Measurements from ENCODE around the gene TPPP. TPM values are rescaled to one million over a fixed set of nuclear protein-coding genes. Genes with fewer than 3 reads are reported as not detected.

Gene TPPP
- total RNA-seq, 1 experiment from 2014 or later, result 0.25 TPM

DNA sequence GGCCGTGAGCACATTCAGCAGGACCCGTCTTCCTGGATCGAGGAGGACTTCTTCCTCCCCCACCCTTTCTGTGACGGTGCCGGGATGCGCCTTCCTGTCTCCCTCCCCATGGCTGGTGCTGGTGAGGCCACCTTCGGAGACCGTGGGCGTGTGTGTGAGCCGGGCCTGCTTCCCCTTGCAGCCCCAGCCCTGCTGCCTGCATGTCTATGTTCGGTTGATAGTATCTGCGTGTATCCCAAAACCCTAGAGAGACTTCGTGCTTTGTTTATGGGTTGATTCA lies 68.3 kb downstream of the TPPP start:
- no peak for DNase-seq (ENCODE audit: low read depth)

- DNase-seq (ENCODE audit: low read depth), result no peak
Measured at GRCh38 chr5:624118-624950, 68.8 kb downstream of the TPPP start.

DNA sequence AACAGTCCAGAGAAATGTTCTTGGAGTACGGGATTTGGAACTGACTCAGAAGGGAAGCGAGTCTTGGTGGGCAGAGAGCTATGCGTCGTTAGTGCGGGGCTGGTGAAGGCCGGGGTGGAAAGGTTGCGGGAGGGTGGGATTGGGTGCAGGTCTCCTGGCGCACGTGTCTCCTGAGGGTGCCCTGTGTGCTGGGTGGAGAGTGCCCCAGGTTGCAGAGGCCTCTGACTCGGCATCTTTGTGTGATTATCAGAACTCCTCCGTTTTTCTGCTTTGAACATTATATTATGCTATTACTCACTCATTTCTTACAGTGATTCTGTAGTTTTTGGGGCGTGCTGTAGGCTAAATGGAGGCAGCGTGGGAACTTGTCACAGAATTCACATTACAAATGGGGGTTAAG lies 69.6 kb downstream of the TPPP start:
- no peak for DNase-seq (ENCODE audit: low read depth)

GRCh38 chr5:622946-623522 lies 70.1 kb downstream of the TPPP start:
- DNase-seq (ENCODE audit: low read depth), result no peak

DNA sequence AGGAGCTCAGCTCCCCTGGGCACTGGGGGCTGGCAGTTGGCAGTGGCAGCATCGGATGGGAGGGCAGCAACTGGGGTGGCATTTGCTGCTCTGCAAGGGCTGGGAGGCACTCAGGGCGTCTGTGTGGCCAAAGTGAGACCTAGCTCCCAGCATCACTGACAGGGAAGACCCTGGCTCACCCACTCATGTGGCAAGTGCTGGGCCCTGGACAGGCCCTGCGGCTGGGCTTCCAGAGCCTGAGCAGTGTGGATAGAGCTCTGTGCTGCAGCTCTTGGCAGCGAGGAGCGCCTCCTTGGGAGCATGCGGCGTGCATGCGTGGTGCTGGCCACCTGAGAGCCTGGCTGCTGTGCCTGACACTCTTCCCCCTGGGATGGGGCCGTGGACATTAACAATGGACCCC lies 70.8 kb downstream of the TPPP start:
- DNase-seq (ENCODE audit: low read depth), result no peak

DNA sequence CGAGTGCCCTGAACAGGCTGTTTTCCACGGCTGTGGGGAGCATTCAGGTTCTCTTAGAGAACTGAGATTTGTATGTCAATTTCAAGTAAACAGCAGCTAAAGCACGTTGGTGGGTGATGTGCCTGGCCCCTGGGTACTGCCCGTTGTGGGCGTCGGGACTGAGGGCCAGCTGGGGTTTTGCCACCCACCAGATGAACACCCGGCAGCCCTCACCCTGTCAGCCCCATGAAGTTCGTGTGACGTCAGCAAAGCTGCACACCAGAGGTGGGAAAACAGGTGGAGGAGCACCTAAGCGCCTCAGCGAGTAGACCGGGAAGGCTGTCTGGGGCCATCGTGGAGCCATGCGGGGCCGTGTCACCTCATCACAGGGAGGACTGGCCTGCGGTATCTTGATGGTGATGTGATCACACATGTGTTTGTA lies 71.8 kb downstream of the TPPP start:
- DNase-seq (ENCODE audit: low read depth), result no peak

DNA sequence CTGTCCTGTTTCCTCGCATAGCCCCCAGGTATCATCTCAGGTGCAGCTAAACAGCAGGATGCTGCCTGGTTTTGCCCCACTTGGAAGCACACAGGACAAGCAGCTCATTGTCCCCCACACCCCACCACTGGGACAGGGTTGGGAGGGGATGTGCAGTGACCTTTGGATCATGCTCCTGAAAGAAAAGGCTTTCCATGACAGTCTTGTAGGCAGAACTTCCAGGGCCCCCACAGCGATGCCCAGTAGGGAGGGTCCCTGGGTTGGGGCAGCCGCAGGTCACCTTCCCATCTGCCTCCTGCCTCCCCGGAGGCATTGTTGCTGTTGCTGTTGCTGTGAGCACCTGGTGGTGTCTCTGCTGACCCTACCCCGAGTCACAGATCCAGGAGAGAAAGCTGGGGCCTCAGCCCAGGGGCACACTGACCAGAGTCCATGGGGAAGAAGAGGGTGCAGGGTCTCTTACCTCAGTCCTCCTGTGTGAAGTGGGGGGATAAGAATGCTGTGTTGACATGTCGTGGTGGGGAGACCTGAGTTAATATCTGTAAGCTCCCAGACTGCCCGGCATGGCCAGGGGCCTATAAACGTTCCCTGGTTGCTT lies 72.5 kb downstream of the TPPP start:
- DNase-seq (ENCODE audit: low read depth), result no peak

GRCh38 chr5:620152-620551 lies 73.0 kb downstream of the TPPP start:
- DNase-seq (ENCODE audit: low read depth), result no peak

DNA sequence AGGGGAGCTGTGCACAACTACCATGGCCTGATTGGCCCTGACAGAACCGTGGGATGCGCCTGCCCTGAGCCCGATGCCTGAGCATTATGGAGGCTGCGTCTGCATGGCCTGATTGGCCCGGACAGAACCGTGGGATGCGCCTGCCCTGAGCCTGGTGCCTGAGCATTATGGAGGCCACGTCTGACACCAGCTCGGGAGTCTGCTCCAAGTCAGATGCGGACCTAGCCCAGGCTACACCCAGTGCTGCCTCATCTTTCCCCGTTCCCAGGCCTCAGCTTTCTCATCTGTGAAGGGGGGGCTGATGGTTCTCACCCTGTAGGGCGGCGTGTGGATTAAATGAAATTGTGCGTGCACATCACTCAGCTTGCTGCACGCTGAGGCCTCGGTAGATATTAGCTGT lies 73.7 kb downstream of the TPPP start:
- no peak for DNase-seq (ENCODE audit: low read depth)

GRCh38 chr5:618450-618849 lies 74.7 kb downstream of the TPPP start:
- DNase-seq (ENCODE audit: low read depth), result no peak

GRCh38 chr5:617896-618295 lies 75.3 kb downstream of the TPPP start:
- DNase-seq (ENCODE audit: low read depth), result no peak

GRCh38 chr5:616484-617039 lies 76.6 kb downstream of the TPPP start:
- DNase-seq (ENCODE audit: low read depth), result no peak

- peak; percentile 39 for DNase-seq (ENCODE audit: low read depth)
Measured at GRCh38 chr5:612498-613424, 80.4 kb downstream of the TPPP start.

DNA sequence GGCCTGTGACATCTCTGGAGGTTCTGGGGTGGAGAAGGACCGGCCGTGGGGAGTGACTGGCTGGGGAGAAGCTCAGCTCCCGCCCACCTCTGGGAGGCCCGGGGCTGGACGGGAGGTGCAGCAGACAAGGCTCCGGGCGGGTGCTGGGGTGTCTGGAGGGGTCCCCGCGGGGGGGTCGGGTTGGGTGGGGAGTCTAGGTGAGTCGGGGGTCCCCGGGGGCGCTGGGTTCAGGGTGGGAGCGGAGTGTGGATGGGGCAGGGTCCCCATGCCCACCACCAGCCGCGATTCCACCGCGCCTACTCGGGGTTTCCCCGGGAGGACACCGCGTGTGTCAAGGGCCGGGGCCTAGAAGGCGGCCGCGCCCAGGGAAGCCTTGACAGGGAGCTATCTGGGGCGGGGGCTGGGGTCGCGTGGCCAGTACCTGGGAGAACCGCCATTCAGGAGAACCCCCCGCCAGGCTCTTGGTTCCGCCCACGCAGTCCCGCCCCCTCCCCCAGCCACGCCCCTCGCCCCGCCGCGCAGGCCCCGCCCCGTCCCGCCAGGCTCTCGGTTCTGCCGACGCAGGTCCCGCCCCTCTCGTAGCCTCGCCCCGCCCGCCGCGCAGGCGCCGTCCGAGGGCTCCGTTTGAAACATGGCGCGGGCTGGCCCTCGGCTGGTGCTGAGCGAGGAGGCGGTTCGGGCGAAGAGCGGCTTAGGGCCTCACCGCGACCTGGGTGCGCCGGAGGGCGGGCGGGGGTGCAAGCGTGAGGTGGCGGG lies 81.2 kb downstream of the TPPP start, which contains the start of gene CEP72:
TSS of gene CEP72 (plus strand) at position 610 of the 756 bp plus-strand sequence. CDS start at position 632, 22 bp downstream.
- peak; percentile 80 for DNase-seq (ENCODE audit: low read depth)

DNA sequence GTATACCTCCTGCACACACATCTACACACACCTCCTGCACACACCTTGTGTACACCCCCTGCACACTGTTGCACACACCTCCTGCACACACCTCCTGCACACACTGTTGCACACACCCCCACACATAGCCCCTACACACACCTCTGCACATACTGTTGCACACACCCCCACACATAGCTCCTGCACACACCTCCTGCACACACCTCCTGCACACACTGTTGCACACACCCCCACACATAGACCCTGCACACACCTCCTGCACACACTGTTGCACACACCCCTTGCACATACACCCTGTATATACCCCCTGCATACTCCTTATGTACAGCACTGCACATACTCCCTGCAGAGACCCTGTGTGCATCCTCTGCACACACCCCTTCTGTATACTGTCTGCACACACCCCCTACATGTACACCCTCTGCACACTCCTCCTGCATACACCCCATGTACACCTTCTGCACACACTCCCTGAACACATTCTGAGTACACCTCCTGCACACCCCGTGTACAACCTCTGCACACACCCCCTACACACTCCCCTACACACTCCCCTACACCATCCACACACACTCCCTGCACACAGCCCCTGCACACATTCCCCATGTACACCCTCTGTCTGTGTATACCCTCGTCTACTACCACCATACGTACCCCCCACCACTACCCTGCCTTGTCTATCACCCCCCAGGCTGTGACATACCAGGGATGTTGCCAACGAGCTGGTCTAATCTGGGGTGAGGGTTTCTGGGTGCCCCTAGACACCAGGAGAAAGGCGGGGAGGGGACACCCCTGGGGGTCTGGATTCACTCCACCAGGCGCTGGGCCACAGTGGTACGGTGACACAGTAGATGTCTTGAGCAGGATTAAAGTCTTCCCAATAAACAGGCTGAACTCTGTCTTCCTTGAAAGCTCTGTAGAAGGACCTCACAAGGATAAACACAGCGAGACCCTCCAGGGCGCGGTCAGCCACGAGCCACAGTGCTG lies 82.1 kb downstream of the TPPP start:
- DNase-seq (ENCODE audit: low read depth), result no peak

DNA sequence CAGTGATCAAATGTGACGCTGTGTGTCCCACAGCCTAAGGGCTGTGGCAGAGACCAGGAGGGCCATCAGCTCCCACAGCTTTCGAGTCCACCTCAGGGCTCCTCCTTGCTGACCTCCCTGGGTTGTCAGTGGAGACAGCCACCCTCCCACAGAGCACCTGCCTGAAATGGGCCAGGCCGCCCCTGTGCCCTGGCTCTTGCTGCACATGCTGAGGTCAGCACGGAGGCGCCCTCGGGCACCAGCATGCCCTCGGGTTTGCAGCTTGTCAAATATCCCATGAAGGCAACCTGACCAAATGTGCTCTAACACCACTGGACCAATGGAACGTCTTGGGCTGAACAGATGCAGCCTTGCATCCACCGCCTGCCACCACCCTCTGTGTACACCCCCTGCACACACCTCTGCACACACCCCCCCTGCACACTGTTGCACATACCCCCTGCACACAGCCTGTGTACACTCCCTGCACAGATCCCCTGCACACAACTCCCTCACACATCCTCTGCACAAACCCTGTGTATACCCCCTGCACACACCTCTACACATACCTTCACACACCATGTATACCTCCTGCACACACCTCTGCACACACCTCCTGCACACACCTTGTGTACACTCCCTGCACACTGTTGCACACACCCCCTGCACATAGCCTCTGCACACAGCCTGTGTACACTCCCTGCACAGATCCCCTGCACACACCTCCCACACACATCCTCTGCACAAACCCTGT lies 83.0 kb downstream of the TPPP start:
- no peak for DNase-seq (ENCODE audit: low read depth)
